ENCODE data around the gene EPN3.

GRCh38 chr17:50520483-50520882 lies 12.1 kb upstream of the EPN3 start:
- TF ChIP-seq GATA3 (IDR thresholded peaks at IDR 0.05; ENCODE audit: low read depth, low read length) (no peak), GATA2 (IDR thresholded peaks at IDR 0.05; ENCODE audit: low read depth, low read length) (no peak)

Data from SH-SY5Y (cell line).